NB4 (cell line): ENCODE data around the gene FBXO11.

Source experiments
- DNase-seq: peaks from one replicate; pipeline ENCODE4 v3.0.0; 2010; ENCODE audit warnings: low read depth
- H3K4me3 ChIP-seq: one replicate; pipeline ENCODE4 v1.5.1; 2011; ENCODE audit warnings: mild to moderate bottlenecking, low read depth, low read length, moderate library complexity
- MYC ChIP-seq: IDR thresholded peaks from 2 replicates; pipeline ENCODE4 v1.6.1; 2011; ENCODE audit warnings: low read depth, low read length
- POLR2A ChIP-seq: IDR thresholded peaks from 2 replicates; pipeline ENCODE4 v1.6.1; 2011; ENCODE audit warnings: mild to moderate bottlenecking; ENCODE audit not compliant: insufficient read length; ENCODE audit errors: extremely low read depth
- TF ChIP-seq, protein P1 (sequence below): IDR thresholded peaks from 2 replicates; pipeline ENCODE4 v1.6.1; 2011; ENCODE audit warnings: low read depth, low read length
- TF ChIP-seq, protein P2 (sequence below): IDR thresholded peaks from one replicate; pipeline ENCODE4 v1.5.1; 2012; ENCODE audit warnings: low read depth, low read length

The FBXO11 gene

DNA sequence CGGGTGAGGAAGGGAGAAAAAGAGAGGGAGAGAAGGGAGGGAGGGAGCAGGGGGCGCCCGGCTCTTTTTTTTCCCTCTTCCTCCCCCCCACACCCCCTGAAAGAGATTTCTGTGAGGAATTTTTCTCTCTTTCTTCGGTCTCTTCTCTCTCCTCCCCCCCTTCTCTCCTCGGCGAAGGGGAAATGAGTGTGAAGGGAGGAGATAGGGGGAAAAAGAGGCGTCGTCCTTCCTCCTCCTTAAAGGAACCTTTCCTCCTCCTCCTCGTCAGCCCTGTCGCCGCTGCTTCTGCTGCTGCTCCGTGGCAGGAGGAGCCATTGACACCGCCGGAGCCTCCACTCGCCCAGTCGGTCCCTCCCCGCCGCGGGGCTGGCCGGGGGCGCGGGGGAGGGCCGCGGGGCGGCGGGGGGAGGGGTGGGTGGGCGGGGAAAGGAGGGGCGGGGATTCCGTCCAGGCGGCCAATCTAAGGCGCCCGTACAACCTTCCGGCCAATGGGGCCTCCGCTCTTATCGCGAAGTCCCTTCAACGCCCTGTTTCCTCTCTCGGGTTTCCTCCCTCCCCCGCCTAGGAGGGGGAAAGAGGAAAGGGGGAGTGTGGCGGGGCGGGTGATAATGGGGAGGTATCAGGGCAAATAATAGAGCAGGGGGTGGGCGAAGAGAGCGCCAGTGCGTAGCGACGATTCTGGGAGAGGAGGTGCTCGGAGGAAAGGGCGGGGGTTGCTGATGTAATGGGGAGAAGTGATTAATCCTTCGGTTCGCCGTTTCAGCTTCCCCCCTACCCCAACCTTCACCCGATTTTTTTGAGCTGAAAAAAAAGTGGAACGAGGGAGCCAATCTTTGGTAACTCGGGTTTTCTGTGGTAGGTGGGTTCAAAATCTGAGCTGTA lies at the start of gene FBXO11:
Gene FBXO11, minus strand, starts transcription at position 342 of the 882 bp plus-strand sequence. CDS start 778 bp downstream, outside the sequence.
- TF ChIP-seq, protein P1, sequence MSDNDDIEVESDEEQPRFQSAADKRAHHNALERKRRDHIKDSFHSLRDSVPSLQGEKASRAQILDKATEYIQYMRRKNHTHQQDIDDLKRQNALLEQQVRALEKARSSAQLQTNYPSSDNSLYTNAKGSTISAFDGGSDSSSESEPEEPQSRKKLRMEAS, result 0 out of 2 replicates have a peak, but pooled peaks have one; percentile 14
- TF ChIP-seq, protein P2, sequence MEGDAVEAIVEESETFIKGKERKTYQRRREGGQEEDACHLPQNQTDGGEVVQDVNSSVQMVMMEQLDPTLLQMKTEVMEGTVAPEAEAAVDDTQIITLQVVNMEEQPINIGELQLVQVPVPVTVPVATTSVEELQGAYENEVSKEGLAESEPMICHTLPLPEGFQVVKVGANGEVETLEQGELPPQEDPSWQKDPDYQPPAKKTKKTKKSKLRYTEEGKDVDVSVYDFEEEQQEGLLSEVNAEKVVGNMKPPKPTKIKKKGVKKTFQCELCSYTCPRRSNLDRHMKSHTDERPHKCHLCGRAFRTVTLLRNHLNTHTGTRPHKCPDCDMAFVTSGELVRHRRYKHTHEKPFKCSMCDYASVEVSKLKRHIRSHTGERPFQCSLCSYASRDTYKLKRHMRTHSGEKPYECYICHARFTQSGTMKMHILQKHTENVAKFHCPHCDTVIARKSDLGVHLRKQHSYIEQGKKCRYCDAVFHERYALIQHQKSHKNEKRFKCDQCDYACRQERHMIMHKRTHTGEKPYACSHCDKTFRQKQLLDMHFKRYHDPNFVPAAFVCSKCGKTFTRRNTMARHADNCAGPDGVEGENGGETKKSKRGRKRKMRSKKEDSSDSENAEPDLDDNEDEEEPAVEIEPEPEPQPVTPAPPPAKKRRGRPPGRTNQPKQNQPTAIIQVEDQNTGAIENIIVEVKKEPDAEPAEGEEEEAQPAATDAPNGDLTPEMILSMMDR, result no peak
- TF ChIP-seq POLR2A, result peak; percentile 64
- peak; percentile 98 for DNase-seq
- H3K4me3 ChIP-seq, result peak within 1 kb of the TSS; percentile 73

DNA sequence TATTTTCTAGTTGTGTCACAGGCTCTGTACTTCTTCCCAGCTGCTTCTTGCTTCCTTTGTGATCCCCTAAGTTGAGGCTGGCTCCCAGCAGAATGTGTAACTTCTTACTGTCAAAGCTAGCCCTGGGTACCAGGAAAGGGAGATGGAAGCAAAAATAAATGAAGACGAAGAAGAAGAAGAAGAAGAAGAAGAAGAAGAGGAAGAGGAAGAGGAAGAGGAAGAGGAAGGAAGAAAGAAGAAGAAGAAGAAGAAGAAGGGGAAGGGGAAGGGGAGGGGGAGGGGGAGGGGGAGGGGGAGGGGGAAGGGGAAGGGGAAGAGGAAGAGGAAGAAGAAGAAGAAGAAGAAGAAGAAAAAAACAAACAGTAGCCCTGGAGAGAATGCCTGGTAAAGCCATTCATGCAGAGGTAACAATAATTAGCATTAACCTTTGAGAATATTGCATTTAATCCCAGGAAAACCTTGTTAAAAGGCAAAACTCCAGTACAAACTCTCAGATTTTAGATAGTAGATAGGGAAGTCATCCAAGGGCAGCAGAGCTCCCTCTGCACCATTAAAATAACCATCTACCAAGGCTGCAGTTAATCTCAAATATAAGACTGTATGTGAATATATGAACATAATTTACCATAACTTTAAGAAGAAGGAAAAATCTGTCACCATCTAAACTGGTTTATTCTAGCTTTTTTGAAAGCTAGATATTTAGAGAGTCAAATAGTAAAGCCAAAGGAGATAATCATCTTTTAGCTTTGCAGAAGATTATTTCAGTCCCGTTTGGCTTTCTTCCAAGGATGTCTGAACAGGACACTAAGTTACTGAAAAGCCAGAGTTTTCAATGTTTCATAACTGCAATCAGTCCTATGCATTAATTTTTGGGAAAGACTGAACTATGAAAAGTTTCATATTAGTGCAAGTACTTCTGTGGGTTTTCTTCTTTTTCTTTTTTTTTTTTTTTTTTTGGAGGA lies 44.3 kb upstream of the FBXO11 start:
- TF ChIP-seq, protein P1, result no peak
- TF ChIP-seq MYC (no peak), POLR2A (no peak)
- TF ChIP-seq, protein P2, result no peak
- DNase-seq, result no peak
- H3K4me3 ChIP-seq, result no peak overlapping the region

DNA sequence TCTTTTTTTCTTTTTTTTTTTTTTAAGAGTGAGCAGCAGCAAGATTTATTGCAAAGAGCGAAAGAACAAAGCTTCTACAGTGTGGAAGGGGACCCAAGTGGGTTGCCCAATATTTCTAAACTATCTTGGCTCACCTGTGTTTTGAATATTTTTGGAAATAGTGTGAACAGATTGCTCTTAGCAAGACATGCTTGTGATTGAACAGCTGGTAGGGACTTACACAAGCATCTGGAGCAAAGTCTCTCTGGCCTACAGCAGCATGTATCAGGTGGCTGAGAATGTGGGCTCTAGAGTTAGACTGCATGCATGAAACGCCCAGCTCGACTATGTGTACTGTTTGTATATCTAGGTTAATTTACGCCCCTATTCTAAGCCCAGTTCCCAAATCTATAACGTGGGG lies 40.3 kb upstream of the FBXO11 start:
- no peak overlapping the region for H3K4me3 ChIP-seq
- TF ChIP-seq POLR2A (no peak), MYC (no peak)
- TF ChIP-seq, protein P1, result no peak
- TF ChIP-seq, protein P2, result no peak
- no peak for DNase-seq

DNA sequence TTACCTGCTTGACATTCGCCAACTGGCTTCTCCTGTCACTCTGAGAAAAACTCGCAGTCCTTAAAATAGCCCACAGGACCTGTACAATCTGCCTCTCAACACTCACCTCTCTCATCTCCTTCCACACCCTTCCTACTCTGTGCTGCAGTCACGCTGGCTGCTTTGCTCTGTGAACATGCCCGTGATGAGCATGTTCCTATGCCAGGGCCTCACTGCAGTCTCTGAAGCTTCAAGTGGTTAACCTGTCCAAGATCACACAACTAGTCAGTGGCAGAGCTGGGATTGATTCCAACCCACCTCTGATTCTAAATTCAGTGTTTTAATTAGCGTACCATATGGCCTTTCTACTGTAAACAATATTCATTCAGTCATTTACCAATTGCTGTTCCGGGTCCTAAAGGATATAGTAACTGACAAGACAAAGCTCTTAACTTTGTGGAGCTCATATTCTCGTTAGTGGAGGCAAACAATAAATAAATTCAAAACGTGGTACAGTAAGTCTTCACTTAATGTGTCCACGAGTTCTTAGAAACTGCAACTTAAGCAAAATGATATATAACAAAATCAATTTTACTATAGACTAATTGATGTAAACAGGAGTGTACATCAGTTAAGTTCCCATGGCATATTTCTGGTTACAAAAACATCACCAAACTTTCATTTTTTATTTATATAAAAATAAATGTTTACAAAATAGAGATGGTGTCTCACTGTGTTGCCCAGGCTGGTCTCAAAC lies 38.9 kb upstream of the FBXO11 start:
- TF ChIP-seq MYC (no peak), POLR2A (no peak)
- TF ChIP-seq, protein P2, result no peak
- TF ChIP-seq, protein P1, result no peak
- no peak for DNase-seq
- H3K4me3 ChIP-seq, result no peak overlapping the region

DNA sequence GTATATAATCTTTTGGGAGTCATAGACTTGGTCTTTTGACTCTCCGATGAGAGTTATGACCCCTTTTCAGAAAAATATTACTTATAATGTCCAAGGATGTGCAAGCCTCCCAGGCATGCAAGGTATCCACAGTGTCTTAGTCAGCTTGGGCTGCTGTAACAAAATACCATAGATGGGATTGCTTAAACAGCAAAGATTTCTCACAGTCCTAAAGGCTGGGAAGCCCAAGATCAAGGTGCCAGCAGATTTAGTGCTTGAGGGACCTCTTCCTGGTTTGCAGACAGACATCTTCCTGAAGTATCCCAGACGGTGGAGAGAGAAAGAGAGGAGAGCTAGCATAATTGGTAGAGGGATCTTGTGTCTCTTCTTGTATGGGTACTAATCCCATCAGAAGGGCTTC lies 35.6 kb upstream of the FBXO11 start:
- no peak overlapping the region for H3K4me3 ChIP-seq
- TF ChIP-seq MYC (no peak), POLR2A (no peak)
- TF ChIP-seq, protein P2, result no peak
- TF ChIP-seq, protein P1, result no peak
- DNase-seq, result no peak
